Bronchial epithelial cell (primary cell): ENCODE data around the gene GID4. TPM values are rescaled to one million over a fixed set of nuclear protein-coding genes. Genes with fewer than 3 reads are reported as not detected.

Experiments
- DNase-seq: peaks from one replicate; pipeline ENCODE4 v3.0.0-alpha.2; 2010; ENCODE audit warnings: low read depth
- FAIRE-seq: peaks from 2 replicates; lab custom pipeline; 2011; peaks lifted over from hg19 to GRCh38; lab: Jason Lieb, UNC
- H3K27me3 ChIP-seq: 2 replicates; pipeline ENCODE4 v1.5.1; 2011; ENCODE audit warnings: low read length; ENCODE audit not compliant: control insufficient read depth, insufficient read depth
- H3K36me3 ChIP-seq: 2 replicates; pipeline ENCODE4 v1.5.1; 2011; ENCODE audit warnings: low read length; ENCODE audit not compliant: control insufficient read depth, insufficient read depth
- H3K4me3 ChIP-seq: 2 replicates; pipeline ENCODE4 v1.5.1; 2011; ENCODE audit warnings: mild to moderate bottlenecking, low read depth, low read length, control low read depth
- CTCF ChIP-seq: IDR thresholded peaks from 2 replicates; pipeline ENCODE4 v1.5.1; 2011; ENCODE audit warnings: mild to moderate bottlenecking, moderate library complexity, low read length, control low read depth, inconsistent platforms; ENCODE audit not compliant: insufficient read depth, severe bottlenecking
- total RNA-seq: library from RNA; depleted of rRNA; stranded (reverse); fragments of >200 nt; gene quantifications from 2 replicates; pipeline ENCODE4 v1.2.1, GENCODE V29; 2014

Gene GID4
- total RNA-seq, 1 donor from 2014 or later, result 5.3 TPM

- no peak for FAIRE-seq
- no peak for TF ChIP-seq CTCF
- peaks cover 2% of the 10 kb centered on the region for H3K36me3 ChIP-seq
These were observed 71.5 kb downstream of the GID4 start for GRCh38 chr17:18110636-18111145.

DNA sequence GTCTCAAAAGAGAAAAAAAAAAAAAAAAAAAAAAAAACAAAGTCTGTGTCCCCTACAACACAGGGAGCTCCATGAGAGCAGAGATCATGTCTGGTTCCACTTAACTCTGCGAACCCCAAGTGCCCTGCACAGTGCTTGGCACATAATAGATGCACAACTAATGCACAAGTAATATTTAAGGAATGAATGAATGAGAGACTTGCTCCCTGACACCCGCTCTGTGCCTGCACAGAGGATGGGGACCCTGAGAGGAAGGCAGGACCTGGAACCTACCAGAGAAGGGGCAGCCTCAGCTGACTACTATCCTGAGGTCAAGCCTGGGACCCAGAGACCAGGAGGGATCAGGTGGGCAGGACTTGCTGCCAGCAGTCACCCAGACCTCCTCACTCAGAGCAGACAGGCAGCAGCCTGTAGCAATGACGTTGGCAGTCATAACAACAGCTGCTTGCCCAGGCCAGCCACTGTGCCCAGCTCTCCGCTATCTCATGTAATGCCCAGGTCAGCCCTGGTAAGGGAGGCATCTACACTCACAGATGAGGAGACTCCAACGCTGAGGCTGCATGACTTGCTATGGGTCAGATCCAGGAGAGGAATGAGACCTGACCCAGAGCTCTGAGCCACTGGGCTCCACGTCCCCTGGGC is 72.2 kb downstream of the GID4 start:
- TF ChIP-seq CTCF, result no peak
- DNase-seq (peak; percentile 10), FAIRE-seq (no peak)
- Histone ChIP-seq H3K27me3 (no peaks in the 10 kb centered on the region), H3K4me3 (no peak overlapping the region), H3K36me3 (peaks cover 2% of the 10 kb centered on the region)

More at GRCh38 chr17:18110636-18111145, 71.5 kb downstream of the GID4 start:
- DNase-seq, result no peak
- Histone ChIP-seq H3K27me3 (no peaks in the 10 kb centered on the region), H3K4me3 (no peak overlapping the region)

DNA sequence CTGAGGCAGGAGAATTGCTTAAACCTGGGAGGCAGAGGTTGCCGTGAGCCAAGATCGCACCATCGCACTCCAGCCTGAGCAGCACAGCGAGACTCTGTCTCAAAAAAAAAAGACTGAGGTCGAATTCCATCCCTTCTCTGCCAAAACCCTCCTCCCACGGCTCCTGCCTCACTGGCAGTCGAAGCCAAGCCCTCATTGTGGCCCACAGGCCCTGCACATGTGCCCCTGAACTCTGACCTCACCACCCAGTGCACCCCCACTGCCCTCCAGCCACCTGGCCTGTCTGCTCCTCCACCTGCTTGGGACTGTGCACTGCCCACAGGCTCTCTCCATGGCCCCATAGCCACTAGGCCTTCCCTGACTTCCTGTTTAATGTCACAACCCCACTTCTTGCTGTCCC is 76.3 kb downstream of the GID4 start:
- FAIRE-seq (no peak), DNase-seq (no peak)
- no peak overlapping the region for H3K4me3 ChIP-seq
- no peaks in the 10 kb centered on the region for H3K27me3 ChIP-seq
- no peak for TF ChIP-seq CTCF
- no peaks in the 10 kb centered on the region for H3K36me3 ChIP-seq

DNA sequence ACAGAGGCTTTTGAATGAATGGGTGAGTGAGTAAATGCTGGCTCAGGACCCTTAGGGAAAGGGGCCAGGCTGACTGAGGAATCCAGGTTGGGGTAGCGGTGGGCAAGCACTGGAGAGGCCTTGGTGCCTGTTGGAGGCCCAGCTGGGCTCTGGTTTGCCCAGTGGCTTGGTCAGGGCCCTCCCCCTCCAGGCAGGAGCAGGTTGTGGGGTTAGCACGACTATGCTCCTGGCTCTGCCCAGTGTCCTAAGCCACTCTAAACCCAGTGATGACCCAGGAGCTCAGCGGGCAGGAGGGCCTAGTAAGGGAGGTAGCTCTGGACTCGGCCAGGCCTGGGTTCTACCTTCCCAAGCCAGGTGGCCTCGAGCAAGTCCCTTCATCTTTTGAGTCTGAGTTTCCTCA is 76.9 kb downstream of the GID4 start:
- H3K4me3 ChIP-seq, result no peak overlapping the region
- FAIRE-seq, result no peak
- DNase-seq, result no peak
- no peak for TF ChIP-seq CTCF
- H3K36me3 ChIP-seq, result no peaks in the 10 kb centered on the region
- no peaks in the 10 kb centered on the region for H3K27me3 ChIP-seq

DNA sequence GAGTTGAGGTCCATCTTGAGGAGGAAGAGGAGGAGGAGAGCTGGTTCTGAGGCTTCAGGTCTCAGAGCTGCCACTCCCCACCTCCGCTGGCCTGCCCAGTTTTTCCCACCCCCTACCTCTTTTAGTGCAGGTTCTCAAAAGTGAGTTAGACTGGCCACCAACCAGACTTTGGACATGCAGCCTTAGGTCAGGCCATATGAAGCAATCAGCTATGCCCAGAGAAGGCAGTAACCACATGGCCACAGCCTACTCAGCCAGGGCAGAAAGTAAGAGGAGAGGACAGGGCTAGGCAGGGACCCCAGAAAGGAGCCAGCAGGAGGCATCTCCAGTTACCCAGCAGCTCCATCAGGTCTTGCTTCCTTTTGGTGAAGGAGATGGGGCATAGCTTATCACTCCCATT is 78.3 kb downstream of the GID4 start:
- no peak for DNase-seq
- no peak for FAIRE-seq
- Histone ChIP-seq H3K36me3 (no peaks in the 10 kb centered on the region), H3K27me3 (no peaks in the 10 kb centered on the region), H3K4me3 (no peak overlapping the region)
- TF ChIP-seq CTCF, result no peak

Other genes starting within 250 kb of the GID4 start
- 51.6 and 65.5 TPM in 2 replicates for gene SREBF1, start 202.4 kb upstream of the GID4 start, total RNA-seq
- gene TOM1L2, start 67.0 kb upstream of the GID4 start, total RNA-seq, result 12.4 and 17.8 TPM in 2 replicates
- gene DRC3, start 66.5 kb upstream of the GID4 start, total RNA-seq, result under 0.01 and 0.13 TPM in 2 replicates
- 11.3 and 11.5 TPM in 2 replicates for gene ATPAF2, start 240 bp upstream of the GID4 start, total RNA-seq
- 20.7 and 23.7 TPM in 2 replicates for gene DRG2, start 48.5 kb downstream of the GID4 start, total RNA-seq
- 0.77 and 1.6 TPM in 2 replicates for gene MYO15A, start 69.3 kb downstream of the GID4 start, total RNA-seq
- 96.3 and 104 TPM in 2 replicates for gene ALKBH5, start 144.4 kb downstream of the GID4 start, total RNA-seq
- 20.0 and 23.2 TPM in 2 replicates for gene LLGL1, start 186.2 kb downstream of the GID4 start, total RNA-seq
- gene FLII, start 219.3 kb downstream of the GID4 start, total RNA-seq, result 339 and 517 TPM in 2 replicates
- 21.1 and 23.0 TPM in 2 replicates for gene MIEF2, start 221.3 kb downstream of the GID4 start, total RNA-seq